H9 (cell line): ENCODE data around the gene MRO. TPM values are rescaled to one million over a fixed set of nuclear protein-coding genes. Genes with fewer than 3 reads are reported as not detected.
A peak's percentile ranks its signal among the peaks of the same experiment; 100 is the strongest.

ENCODE experiments used
- DNase-seq: peaks from one replicate; pipeline ENCODE4 v3.0.0-alpha.2; 2017
- H2AFZ ChIP-seq: one replicate; pipeline ENCODE4 v1.6.1; 2013; ENCODE audit warnings: mild to moderate bottlenecking, low read length, control low read depth, moderate library complexity
- H2AK5ac ChIP-seq: 2 replicates; pipeline ENCODE4 v1.6.1; 2013; ENCODE audit warnings: low read length, control low read depth, mixed read lengths; ENCODE audit not compliant: insufficient read length
- H2BK120ac ChIP-seq: one replicate; pipeline ENCODE4 v1.6.1; 2013; ENCODE audit warnings: low read depth, mild to moderate bottlenecking, low read length, control low read depth, inconsistent platforms; ENCODE audit not compliant: poor library complexity, severe bottlenecking
- H2BK12ac ChIP-seq: 2 replicates; pipeline ENCODE4 v1.6.1; 2013; ENCODE audit warnings: low read length, control low read depth, mixed read lengths, low read depth; ENCODE audit not compliant: insufficient read length
- H2BK15ac ChIP-seq: 2 replicates; pipeline ENCODE4 v1.6.1; 2013; ENCODE audit warnings: low read depth, low read length, control low read depth
- H2BK20ac ChIP-seq: one replicate; pipeline ENCODE4 v1.6.1; 2013; ENCODE audit warnings: low read depth, mild to moderate bottlenecking, low read length, control low read depth, inconsistent platforms; ENCODE audit not compliant: poor library complexity, severe bottlenecking
- H2BK5ac ChIP-seq: 2 replicates; pipeline ENCODE4 v1.6.1; 2013; ENCODE audit warnings: low read length, control low read depth, mixed read lengths; ENCODE audit not compliant: insufficient read length
- H3K14ac ChIP-seq: 2 replicates; pipeline ENCODE4 v1.6.1; 2013; ENCODE audit warnings: low read length, control low read depth; ENCODE audit not compliant: insufficient read depth
- H3K18ac ChIP-seq: 2 replicates; pipeline ENCODE4 v1.6.1; 2013; ENCODE audit warnings: low read depth, mild to moderate bottlenecking, mixed read lengths, low read length, control low read depth; ENCODE audit not compliant: insufficient read length
- H3K23ac ChIP-seq: 2 replicates; pipeline ENCODE4 v1.6.1; 2013; ENCODE audit warnings: low read length, control low read depth, mixed read lengths, low read depth; ENCODE audit not compliant: insufficient read length
- H3K23me2 ChIP-seq: 2 replicates; pipeline ENCODE4 v1.6.1; 2013; ENCODE audit warnings: low read depth, mild to moderate bottlenecking, mixed read lengths, low read length, control low read depth; ENCODE audit not compliant: insufficient read length, poor library complexity, severe bottlenecking
- H3K27ac ChIP-seq: 2 replicates; pipeline ENCODE4 v1.5.1; 2013; ENCODE audit warnings: low read length, control low read depth, mixed read lengths, low read depth; ENCODE audit not compliant: insufficient read length
- H3K27me3 ChIP-seq: 2 replicates; pipeline ENCODE4 v1.6.1; 2013; ENCODE audit warnings: low read length, control low read depth, inconsistent platforms; ENCODE audit not compliant: insufficient read depth
- H3K4ac ChIP-seq: 2 replicates; pipeline ENCODE4 v1.6.1; 2013; ENCODE audit warnings: low read depth, mild to moderate bottlenecking, control low read depth, inconsistent platforms, low read length, moderate library complexity
- H3K4me1 ChIP-seq: 2 replicates; pipeline ENCODE4 v1.6.1; 2013; ENCODE audit warnings: low read length, control low read depth, inconsistent platforms; ENCODE audit not compliant: insufficient read depth
- H3K4me2 ChIP-seq: 2 replicates; pipeline ENCODE4 v1.6.1; 2013; ENCODE audit warnings: low read length, control low read depth, mixed read lengths; ENCODE audit not compliant: insufficient read length, insufficient read depth
- H3K56ac ChIP-seq: 2 replicates; pipeline ENCODE4 v1.6.1; 2013; ENCODE audit warnings: low read depth, mild to moderate bottlenecking, mixed read lengths, low read length, control low read depth; ENCODE audit not compliant: insufficient read length
- H3K79me1 ChIP-seq: 2 replicates; pipeline ENCODE4 v1.6.1; 2013; ENCODE audit warnings: low read depth, mild to moderate bottlenecking, moderate library complexity, low read length, control low read depth, inconsistent platforms; ENCODE audit not compliant: insufficient read depth, poor library complexity, severe bottlenecking
- H3K79me2 ChIP-seq: 2 replicates; pipeline ENCODE4 v1.6.1; 2013; ENCODE audit warnings: low read length, control low read depth, inconsistent platforms; ENCODE audit not compliant: insufficient read depth
- H3K9ac ChIP-seq: 2 replicates; pipeline ENCODE4 v1.6.1; 2013; ENCODE audit warnings: low read length, control low read depth, mixed read lengths; ENCODE audit not compliant: insufficient read length; ENCODE audit errors: extremely low read depth
- H3K9me3 ChIP-seq: one replicate; pipeline ENCODE4 v1.6.1; 2013; ENCODE audit warnings: low read depth, low read length, inconsistent platforms; ENCODE audit not compliant: control insufficient read depth
- H3T11ph ChIP-seq: one replicate; pipeline ENCODE4 v1.6.1; 2013; ENCODE audit warnings: mild to moderate bottlenecking, low read length, control low read depth, inconsistent platforms
- H4K20me1 ChIP-seq: one replicate; pipeline ENCODE4 v1.6.1; 2013; ENCODE audit not compliant: control insufficient read depth, insufficient read length, insufficient read depth
- H4K5ac ChIP-seq: 2 replicates; pipeline ENCODE4 v1.6.1; 2013; ENCODE audit warnings: low read depth, mild to moderate bottlenecking, mixed read lengths, low read length, control low read depth; ENCODE audit not compliant: insufficient read length
- H4K8ac ChIP-seq: replicated peaks from 2 replicates; pipeline ENCODE4 v1.6.1; 2013; ENCODE audit warnings: low read length, control low read depth, mixed read lengths, low read depth; ENCODE audit not compliant: insufficient read length
- H4K91ac ChIP-seq: 2 replicates; pipeline ENCODE4 v1.6.1; 2013; ENCODE audit warnings: low read depth, mild to moderate bottlenecking, moderate library complexity, mixed read lengths, low read length, control low read depth; ENCODE audit not compliant: insufficient read length
- H3K27ac Mint-ChIP-seq, 3 experiments: 2 replicates in 2 of 3; 3 replicates in 1 of 3; pipeline ENCODE4 v1.8.0; 2020 to 2021; ENCODE audit warnings: mixed read lengths in 3 of 3, mild to moderate bottlenecking in 1 of 3, moderate library complexity in 1 of 3
- H3K27me3 Mint-ChIP-seq: 2 replicates; pipeline ENCODE4 v1.8.0; 2021; ENCODE audit warnings: low read depth, mild to moderate bottlenecking, moderate library complexity, mixed read lengths
- H3K36me3 Mint-ChIP-seq, 3 experiments: 2 replicates in 2 of 3; 3 replicates in 1 of 3; pipeline ENCODE4 v1.8.0; 2020 to 2021; ENCODE audit warnings: low read depth in 3 of 3, mixed read lengths in 3 of 3; ENCODE audit not compliant: insufficient read depth in 1 of 3
- H3K4me1 Mint-ChIP-seq, 2 experiments: 2 replicates each; pipeline ENCODE4 v1.8.0; 2020; ENCODE audit warnings: mixed read lengths in 2 of 2
- H3K4me3 Mint-ChIP-seq, 2 experiments: 2 replicates in 1 of 2; 3 replicates in 1 of 2; pipeline ENCODE4 v1.8.0; 2020 to 2021; ENCODE audit warnings: mild to moderate bottlenecking in 2 of 2, mixed read lengths in 2 of 2, moderate library complexity in 1 of 2
- H3K9me3 Mint-ChIP-seq, 2 experiments: 2 replicates in 1 of 2; 3 replicates in 1 of 2; pipeline ENCODE4 v1.8.0; 2020; ENCODE audit warnings: mild to moderate bottlenecking in 2 of 2, mixed read lengths in 2 of 2, moderate library complexity in 1 of 2
- WGBS: extraction: QIAGEN DNeasy Blood & Tissue Kit; methylation state at CpG from one replicate; pipeline ENCODE4 v1.1.7; 2013; ENCODE audit warnings: missing lambda C conversion rate, low lambda C conversion rate, mixed read lengths; ENCODE audit not compliant: insufficient read length; ENCODE audit errors: extremely low coverage; 5-methylcytosine and 5-hydroxymethylcytosine counted together
- total RNA-seq: library from RNA; stranded (reverse); gene quantifications from 2 replicates; pipeline ENCODE4 v1.2.1, GENCODE V29; 2021
- TF ChIP-seq, protein P1 (sequence below): fragments of 200-600 bp; sonication (generic); conservative IDR thresholded peaks from 3 replicates; pipeline ENCODE4 v1.8.0; 2021; ENCODE audit warnings: antibody characterized with exemption, mild to moderate bottlenecking

The MRO gene
- total RNA-seq, 1 experiment from 2014 or later, result 0.57 TPM

DNA sequence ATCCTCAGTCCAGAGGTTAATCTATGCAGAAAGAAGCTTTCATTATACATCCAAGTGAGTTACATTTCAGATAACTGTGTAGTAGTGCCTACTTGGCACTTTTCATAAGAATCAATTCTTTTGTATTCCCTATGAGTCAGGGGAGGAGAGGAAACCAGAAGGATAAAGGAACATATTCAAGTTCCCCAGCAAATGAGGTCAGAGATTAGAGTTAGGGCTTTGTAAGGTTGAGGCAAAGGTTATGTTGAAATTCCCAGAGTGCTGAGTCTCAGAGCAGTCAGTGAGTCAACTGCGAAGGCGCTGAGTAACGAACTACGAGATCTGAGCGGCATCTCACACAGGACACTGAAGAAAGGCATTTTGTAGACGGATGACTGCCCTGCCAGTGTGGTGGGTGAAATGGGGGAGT, 34.1 kb upstream of the MRO start:
- Histone ChIP-seq H2BK5ac (no peak overlapping the region), H3K9ac (no peak overlapping the region), H3T11ph (no peak overlapping the region), H2AFZ (no peak overlapping the region), H3K14ac (no peak overlapping the region), H3K9me3 (no peaks in the 10 kb centered on the region), H3K18ac (no peak overlapping the region), H3K79me1 (no peaks in the 10 kb centered on the region), H4K8ac (no peak overlapping the region), H3K4ac (no peak overlapping the region), H3K4me1 (no peaks in the 10 kb centered on the region; the same call in 1 of the 2 replicates), H3K56ac (no peak overlapping the region), H3K27me3 (no peaks in the 10 kb centered on the region), H2BK12ac (no peak overlapping the region), H4K5ac (no peak overlapping the region), H3K79me2 (no peaks in the 10 kb centered on the region), H2BK20ac (no peak overlapping the region), H2AK5ac (no peak overlapping the region), H3K23me2 (no peaks in the 10 kb centered on the region), H3K23ac (no peak overlapping the region), H4K20me1 (no peaks in the 10 kb centered on the region), H3K27ac (no peak overlapping the region), H4K91ac (no peak overlapping the region), H2BK15ac (no peak overlapping the region), H3K4me2 (no peak overlapping the region), H2BK120ac (no peak overlapping the region)
- Mint-ChIP-seq H3K9me3 (no peaks in the 10 kb centered on the region), H3K27me3 (no peaks in the 10 kb centered on the region; the same call in 1 of the 2 replicates), H3K27ac (0 out of 7 replicates have a peak overlapping the region, but pooled peaks of 1 of the 3 experiments have one; percentile 36), H3K4me3 (no peak overlapping the region), H3K4me1 (peaks cover 9 to 10% of the 10 kb centered on the region in 2 experiments), H3K36me3 (no peaks in the 10 kb centered on the region)
- WGBS, result no CpG with 5 or more reads among the region's 6 CpGs
- DNase-seq, result no peak
- TF ChIP-seq, protein P1, sequence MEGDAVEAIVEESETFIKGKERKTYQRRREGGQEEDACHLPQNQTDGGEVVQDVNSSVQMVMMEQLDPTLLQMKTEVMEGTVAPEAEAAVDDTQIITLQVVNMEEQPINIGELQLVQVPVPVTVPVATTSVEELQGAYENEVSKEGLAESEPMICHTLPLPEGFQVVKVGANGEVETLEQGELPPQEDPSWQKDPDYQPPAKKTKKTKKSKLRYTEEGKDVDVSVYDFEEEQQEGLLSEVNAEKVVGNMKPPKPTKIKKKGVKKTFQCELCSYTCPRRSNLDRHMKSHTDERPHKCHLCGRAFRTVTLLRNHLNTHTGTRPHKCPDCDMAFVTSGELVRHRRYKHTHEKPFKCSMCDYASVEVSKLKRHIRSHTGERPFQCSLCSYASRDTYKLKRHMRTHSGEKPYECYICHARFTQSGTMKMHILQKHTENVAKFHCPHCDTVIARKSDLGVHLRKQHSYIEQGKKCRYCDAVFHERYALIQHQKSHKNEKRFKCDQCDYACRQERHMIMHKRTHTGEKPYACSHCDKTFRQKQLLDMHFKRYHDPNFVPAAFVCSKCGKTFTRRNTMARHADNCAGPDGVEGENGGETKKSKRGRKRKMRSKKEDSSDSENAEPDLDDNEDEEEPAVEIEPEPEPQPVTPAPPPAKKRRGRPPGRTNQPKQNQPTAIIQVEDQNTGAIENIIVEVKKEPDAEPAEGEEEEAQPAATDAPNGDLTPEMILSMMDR, result no peak
